Effector CD4-positive, alpha-beta T cell (primary cell): ENCODE results near the gene CACNA1H.
"Not testable (repeated sequence)": the region's sequence is repeated elsewhere in the genome, so short reads cannot be mapped to it uniquely, and the experiment has no call there.

Experiments
- DNase-seq: peaks from one replicate; pipeline ENCODE4 v3.0.0-alpha.2; 2020

CACNA1H gene

DNA sequence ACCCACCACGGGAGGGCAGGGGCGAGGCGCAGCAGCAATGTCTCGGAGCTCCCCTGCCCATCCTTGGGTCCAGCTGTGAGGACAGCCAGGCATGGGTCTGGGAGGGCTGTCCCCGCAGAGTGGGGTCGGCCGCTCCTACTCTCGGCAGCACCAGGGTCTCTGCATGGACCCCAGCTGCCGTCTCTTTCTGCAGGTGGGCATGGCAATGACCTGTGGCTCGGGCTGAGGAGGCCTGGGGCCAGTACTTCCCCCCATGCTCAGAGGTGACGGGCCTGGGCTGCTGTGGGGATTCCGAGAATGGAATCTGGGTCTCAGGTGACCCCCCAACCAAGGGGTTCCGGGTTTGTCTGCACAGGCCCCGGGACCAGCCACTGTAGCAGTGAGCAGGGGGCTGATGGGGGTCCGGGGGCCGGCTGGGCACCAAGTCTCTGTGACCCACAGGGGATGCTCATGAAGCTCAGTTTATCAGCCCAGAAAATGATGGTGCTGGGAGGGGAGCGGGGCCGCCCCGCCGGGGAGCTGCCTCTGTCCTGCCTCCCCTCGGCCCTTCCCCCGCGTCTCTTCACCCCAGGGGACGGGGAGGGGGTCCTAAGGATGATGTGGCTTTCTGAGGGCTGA, 23.5 kb downstream of the CACNA1H start:
- no peak for DNase-seq

DNA sequence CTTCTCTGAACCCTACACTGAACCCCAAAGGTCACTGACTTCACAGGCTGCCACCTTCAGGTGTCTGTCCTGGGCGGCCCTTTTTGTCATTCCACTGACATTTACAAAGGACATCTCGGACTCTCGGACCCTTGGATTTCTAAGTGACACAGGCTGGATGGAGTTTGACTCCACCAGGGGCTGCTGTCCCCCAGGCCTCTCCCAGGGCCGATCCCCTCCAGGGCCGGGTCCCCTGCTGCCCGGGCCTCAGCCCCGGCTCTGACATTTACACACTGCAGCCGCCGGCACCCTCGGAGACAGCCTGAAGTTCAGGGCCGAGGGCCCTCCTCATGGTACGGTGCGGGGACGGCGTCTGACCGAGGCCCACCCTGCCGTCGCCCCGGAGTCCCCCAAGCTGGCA, 24.1 kb downstream of the CACNA1H start:
- no peak for DNase-seq

DNA sequence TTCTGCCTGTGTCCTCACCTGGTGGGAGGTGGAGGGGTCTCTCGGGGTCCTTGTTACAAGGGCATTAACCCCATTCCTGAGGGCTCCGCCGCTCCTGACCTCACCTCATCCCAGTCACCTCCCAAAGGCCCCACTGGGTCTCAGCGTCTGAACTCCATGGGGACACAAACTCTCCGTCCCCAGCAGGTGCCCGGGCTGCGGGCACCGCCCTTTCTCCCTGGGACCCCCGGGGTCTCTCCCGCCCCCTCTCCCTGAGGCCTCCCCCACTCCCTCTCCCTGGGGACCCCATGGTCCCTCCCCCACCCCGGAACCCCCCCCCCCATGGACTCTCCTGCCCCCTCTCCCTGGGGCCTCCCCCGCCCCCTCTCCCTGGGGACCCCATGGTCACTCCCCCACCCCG, 24.8 kb downstream of the CACNA1H start:
- DNase-seq: no peak

DNA sequence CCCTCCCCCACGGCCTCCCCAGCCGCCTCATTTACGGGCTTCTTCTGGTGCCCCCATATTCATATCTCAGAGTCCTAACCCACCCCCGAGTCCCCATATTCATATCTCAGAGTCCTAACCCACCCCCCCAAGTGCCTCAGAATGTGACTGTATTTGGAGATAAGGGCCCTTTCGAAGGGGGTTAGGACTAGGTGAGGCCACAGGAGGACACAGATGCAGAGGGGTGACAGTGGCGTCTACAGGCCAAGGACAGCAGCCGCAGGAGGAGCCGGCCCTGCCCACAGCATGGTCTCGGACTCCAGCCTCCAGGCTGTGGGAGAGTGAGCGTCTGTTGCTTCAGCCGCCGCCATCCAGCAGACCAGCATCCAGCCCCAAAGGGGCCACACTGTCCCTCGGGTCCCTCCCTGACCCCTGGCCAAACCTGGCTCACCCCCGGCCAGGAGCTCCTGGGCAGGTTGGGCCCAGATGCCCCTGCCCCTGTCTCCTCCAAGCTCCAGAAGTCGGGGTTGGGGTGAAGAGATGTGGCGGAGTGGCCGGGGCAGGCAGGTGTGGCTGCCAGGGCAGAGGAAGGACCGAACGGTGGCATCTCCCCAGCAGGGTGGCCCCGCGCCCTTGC, 25.5 kb downstream of the CACNA1H start:
- DNase-seq: no peak

DNA sequence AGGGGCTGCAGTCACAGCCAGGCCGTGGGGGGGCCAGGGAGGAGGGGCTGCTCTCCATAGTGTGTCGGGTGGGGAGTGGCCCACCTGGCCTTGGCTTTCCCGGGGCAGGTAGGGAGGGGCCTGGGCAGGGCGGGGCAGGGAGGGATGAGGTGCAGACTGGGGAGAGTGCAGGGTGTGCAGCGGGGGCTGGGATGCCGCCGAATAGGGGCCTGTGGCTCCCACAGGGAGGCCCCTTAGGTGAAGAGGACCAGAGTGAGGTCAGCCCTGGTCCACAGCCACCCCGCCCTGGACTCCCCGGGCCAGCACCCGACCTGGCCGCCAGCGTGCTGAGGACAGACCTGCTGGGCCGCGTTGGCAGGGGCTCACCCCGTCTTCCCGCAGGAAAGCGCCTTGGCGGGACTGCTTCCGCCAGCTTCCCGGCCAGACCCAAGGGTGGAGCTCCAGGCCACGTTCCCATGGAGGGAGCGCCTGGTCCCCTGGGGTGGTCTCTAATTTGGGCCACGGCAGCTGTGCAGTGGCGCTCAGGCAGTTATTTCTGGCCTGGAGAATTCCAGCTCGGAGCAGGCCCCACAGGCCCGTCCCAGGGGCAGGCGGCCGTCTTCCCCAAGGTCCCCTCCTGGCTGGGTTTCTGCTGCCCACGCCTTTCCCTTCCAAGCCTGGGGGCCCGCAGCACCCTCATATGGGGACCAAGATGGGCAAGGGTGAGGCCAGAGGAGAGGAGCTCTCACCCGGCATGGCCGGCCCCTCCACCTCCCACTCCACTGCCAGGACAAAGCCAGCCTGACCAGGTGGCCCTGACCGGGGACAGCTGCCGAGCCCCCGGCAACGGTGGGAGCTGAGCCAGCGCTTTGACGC, 27.9 kb downstream of the CACNA1H start:
- DNase-seq: no peak

DNA sequence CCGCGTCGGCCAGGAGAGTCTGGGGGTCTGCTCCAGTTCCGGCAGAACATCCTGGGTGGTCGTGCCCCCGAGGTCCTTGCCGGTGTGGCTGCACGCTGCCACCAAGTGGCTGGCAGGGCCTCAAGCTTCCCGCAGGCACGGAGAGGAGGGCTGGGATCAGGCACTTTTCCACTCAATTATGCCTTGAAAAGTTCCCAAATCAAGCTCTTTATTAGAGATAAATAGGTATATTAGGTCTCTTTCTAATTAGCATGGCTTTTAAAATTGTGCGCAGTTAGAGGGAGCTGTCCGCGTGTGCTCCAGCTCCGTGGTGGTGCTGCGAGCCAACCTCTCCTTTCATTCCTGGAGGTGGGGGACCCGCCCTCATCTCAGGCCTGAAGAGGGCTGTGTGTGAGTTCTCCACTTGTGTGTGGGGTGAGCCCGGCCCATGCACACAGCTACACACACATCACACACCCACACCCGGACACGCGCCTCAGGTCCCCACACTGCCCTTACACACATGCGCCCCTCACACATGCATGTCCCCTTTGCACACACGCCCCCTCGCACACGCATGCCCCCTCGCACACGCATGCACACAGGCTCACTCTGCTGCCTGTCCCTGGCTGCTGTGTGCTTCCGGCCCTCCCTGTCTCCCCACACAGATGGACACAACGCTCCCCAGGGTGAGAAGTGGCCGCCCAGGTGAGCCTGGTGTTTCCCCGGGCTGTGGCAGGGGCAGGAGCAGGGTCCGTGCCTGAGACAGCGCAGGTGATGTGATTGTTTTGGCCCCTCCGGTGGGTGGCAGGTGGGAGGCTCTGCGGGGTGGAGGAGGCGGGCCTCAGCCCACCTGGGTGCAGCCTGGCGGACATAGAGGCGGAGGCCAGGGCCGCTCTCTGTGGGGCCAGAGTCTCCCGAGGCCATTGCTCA, 28.8 kb downstream of the CACNA1H start:
- DNase-seq: no peak

DNA sequence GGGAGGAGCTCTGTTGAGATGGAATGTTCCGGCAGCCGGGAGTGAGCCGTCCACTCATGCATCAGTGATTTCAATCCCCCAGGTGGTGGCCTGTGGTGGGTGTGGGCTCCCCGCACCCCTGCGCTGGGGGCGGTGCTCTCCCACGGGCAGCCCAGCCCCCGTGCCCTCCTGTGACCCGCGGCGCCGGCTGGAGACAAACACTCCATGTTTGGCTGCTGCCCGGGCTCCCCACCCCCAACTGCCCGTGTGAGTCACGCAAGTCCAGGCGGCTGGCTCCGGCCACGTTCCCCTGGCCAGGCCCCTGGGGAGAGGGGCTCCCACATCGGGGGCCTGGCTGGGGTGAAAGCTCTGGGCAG, 29.4 kb downstream of the CACNA1H start:
- no peak for DNase-seq

DNA sequence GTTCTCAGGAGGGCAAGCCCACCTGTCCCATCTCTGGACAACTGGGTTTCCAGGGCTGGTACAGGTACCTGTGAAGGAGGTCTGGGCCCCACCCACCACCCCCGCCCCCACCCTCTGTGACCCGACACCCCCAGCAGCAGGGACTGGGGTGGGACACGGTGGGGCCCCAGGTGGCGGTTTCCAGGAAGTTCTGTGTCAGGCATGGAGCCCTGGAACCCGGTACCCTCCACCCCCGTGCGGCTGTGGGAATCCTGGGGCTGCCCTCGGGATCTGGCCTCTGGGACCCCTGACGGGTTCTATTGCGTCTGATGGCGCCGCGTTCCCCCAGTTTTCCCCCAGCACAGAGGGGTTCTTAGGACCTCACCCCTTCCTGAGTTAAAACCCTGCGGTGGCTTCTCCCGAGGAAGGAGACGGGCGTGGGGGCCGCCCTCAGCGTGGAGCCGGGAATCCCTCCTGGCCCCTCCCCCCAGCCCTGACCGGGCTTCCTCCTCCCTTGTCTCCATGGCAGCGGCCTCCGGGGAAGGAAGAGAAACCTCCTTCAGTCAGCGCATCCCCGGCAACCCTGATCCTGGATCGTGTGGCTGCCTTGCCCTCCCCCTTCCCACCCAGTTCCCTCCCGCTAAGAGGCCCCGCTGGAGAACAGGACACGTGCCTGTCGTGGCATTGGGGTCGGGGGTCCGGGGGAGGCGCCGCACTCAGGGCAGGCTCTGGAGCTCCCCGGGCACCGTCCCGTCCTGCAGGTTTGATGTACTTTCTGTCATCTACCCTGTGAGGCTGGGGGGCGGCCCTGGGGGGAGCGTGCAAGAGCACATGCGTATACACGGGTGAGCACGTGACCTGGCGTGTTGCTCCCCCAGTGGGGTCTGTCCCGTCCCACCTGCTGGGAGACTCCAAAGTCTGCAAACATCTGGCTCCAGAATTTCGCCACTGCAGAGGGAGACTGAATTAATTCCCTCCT, 30.3 kb downstream of the CACNA1H start:
- DNase-seq: no peak

DNA sequence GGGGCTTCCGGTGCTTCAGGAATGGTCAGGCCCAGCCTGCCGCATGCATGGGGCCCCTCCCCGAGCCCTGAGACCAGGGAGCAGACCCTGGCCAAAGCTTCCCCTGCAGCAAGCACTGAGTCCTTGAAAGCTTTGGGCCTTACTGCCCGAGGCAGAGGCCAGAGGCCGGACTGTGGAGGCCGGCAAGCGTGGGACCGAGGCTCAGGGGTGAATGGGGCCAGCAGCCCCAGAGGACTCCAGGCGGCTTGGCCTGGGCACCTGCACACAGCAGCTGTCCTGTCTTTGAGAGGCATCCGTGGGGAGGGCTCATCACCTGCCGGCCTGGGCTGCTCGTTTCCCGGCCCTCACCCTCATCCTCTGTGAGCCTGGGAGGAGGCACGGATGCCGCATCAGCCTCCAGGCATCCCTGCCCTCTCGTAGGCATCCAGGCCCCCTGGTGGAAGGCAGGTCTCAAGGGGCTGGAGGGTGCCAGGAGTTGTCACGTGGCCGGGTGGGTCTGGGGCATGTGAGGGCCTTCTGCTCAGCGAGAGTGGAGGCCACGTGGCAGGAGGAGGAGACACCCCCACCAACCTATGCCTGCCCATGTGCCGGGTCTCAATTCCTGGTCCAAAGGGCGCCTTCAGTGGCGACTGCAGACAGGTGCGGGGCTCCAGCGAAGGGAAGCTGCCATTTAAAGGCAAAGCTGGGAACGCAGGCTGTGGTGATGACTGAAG, 31.4 kb downstream of the CACNA1H start:
- DNase-seq: no peak

DNA sequence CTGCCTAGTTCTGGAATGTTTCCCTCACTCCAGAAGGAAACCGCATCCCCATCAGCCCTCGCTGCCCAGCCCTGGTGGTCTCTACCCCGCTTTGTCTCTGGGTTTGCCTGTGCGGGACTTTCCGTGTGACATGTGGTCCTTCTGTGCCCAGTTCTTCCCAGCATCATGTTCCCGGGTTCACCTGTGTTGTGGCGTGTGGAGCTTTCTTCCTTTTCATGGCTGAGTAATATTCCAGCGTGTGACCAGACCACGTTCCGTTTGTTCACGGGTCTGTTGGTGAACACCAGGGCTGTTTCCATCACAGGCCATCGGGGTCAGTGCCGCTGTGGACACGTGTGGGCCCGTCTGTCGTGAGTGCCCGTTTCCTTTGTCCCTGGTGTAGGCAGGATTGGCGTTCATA, 32.1 kb downstream of the CACNA1H start:
- no peak for DNase-seq

DNA sequence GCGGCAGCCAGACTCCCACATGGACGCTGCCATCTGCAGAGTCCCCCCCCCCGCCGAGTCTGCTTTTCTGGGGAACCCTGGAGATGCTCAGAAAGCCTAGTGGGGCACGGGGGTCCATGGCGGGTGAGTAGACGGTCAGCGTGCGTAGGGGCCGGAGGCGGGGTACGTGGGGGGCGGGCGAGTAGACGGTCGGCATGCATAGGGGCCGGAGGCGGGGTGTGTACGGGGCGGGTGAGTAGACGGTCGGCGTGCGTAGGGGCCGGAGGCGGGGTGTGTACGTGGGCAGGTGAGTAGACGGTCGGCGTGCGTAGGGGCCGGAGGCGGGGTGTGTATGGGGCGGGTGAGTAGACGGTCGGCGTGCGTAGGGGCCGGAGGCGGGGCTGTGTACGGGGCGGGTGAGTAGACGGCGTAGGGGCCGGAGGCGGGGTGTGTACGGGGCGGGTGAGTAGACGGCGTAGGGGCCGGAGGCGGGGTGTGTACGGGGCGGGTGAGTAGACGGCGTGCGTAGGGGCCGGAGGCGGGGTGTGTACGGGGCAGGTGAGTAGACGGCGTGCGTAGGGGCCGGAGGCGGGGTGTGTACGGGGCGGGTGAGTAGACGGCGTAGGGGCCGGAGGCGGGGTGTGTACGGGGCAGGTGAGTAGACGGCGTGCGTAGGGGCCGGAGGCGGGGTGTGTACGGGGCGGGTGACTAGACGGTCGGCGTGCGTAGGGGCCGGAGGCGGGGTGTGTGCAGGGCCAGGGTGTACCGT, 32.7 kb downstream of the CACNA1H start:
- DNase-seq: not testable (repeated sequence)

DNA sequence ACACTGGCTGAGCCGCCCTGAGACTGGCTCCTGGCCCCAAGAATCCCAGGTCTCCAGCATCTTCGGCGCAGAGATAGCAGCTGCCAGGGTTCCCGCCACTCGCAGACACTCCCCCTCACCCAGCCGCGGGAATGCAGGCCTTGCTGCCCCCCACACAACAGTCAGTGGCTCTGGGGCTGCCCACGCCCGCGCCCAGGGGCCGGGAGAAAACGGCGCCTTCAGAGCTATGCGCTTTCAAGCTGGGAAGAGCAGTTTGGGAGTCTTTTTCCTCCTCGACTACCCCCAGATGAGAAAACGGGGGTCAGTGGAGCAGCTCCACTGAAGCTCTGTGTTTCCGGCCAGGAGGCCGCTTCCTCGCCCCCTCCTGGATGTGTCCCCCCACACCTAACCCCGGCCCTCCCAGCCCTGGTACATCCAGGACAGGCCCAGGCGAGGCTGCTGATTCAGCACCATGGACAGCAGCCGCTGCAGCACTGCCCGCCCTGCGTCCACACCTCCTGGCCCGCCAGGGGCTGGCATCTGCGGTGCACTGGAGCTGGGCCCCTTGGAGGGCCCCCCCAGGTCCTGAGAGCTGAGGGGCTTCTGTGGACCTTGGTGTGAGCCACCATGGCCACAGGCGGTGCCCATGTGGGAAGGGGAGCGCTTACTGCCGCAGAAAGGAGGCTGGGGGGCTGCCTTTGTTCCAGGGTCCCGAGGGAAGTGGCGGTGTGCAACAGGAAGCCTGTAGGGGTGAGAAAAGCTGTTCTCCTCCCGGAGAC, 35.7 kb downstream of the CACNA1H start:
- DNase-seq: peak; percentile 37

DNA sequence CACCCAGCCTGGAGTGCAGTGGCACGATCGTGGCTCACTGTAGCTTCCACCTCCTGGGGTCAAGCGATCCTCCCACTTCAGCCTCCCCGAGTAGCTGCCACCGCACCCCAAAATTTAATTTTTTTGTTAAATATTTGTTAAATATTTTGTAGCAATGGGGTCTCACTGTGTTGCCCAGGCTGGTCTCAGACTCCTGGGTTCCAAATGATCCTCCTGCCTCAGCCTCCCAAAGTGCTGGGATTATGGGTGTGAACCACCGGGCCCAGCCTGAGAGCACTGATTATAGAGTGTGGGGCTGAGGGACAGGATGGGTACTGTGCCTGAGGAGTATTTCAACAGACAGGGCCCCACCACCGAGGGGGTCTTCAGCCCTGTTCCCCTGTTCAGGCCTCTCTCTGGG, 36.5 kb downstream of the CACNA1H start:
- DNase-seq: no peak

DNA sequence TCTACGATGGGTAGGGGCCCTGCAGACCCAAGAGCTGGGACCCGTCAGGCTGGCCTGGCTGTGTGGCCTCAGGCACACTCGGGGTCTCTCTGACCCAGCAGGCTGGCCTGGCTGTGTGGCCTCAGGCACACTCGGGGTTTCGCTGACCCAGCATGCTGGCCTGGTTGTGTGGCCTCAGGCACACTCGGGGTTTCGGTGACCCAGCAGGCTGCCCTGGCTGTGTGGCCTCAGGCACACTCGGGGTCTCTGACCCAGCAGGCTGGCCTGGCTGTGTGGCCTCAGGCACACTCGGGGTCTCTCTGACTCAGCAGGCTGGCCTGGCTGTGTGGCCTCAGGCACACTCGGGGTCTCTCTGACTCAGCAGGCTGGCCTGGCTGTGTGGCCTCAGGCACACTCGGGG, 37.9 kb downstream of the CACNA1H start:
- not testable (repeated sequence) for DNase-seq

DNA sequence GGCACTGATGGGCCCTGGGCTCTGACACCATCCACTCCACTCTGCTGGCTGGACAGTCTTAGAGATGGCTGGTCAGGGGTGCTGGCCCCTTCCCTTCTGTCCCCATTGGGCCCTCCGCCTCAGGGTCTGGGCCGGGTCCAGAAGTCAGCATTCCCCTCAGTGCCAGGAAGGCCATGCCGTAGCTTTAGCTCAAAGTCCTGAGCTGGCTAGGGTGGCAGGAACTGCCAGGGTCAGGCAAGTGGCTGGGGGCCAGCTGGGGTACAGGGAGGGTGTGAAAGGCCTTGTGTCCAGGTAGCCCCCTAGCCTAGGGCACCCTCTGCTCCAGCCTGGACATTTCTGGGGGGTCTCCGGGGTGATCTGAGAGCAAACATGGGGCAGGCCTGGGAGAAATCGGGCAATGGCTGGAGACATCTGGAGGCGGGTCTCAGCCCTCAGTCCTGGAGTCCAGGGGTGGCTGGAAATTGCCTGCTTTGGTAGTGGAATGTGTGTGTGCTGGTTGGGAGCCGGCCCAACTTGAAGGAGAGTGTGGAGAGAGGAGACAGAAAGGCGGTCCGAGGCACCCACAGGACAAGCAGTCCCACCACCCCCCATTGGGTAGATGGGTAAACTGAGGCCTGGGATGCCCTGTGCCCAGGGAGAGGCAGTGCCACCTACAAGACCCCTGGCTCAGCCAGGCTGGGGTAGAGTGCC, 39.6 kb downstream of the CACNA1H start:
- DNase-seq: no peak

DNA sequence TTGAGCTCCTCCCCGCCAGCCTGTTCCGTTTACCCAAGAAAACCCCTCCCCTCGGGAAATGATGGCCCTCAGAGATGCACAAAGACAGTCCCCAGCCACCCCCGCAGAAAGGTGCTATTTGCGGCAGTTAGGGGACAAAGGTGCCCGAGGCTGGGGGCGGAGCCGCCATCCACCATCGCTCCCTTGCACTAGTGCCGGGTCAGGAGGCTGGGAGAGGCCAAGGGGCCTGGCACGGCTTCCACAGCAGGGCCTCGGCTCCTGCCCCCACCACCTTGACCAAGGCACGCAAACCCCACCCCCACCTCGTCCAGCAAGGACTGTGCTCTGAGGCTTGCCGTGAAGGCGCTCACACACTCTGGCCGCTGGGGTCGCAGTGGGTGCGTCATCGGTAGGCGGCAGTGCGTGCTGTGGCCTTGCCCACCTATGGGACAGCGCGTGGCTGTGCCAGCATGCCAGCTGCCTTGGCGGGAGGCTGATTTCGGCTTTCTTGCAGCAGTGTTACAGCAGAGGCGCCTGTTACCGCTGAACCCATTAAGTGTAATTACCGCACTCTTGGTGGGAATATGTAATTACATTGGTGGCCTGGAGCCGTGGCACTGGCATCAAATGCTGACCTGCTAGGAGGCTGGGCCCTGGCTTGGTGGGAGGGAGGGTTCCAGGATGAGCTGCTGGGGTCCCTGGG, 40.4 kb downstream of the CACNA1H start:
- no peak for DNase-seq

DNA sequence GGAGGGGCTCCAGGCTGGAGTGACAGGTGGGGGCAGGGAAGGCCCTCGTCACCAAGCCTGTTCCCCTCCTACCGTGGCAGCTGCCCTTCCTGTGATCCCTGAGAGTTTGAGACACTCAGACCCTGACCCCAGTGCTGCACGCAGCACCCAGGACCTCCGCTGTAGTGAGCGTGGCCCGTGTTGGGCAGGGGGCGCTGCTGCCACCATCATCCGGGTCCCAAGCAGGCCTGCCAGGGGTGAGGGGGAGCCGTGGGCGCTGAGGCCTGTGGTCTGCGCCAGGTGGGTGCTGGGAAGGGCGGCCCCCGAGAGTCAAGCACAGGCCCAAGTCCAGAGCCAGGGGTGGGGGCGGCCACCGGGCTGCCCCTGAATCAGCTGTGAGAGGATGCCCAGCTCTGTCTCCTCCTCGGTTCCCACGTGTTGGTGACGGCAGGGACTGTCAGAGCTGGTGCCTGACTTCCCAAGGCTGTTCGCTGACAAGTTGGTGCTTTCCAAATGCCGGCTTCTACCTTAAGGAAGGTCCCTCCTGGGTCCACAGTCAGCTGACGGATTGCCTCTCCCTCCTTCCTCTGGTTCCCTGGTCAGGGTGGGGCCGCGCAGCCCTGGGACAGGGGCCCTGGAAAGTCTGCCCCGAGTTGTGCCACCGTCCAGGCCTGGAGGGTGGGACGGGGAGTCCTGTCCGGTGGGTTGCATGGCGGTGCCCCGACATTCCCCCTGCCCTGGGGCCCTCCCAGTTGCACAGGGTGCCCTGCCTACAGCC, 41.1 kb downstream of the CACNA1H start:
- DNase-seq: no peak
